ENCODE results near the gene MAP2K3. TPM values are rescaled to one million over a fixed set of nuclear protein-coding genes. Genes with fewer than 3 reads are reported as not detected.

MAP2K3 gene
- total RNA-seq, 1 donor from 2014 or later = 29.2 TPM

DNA sequence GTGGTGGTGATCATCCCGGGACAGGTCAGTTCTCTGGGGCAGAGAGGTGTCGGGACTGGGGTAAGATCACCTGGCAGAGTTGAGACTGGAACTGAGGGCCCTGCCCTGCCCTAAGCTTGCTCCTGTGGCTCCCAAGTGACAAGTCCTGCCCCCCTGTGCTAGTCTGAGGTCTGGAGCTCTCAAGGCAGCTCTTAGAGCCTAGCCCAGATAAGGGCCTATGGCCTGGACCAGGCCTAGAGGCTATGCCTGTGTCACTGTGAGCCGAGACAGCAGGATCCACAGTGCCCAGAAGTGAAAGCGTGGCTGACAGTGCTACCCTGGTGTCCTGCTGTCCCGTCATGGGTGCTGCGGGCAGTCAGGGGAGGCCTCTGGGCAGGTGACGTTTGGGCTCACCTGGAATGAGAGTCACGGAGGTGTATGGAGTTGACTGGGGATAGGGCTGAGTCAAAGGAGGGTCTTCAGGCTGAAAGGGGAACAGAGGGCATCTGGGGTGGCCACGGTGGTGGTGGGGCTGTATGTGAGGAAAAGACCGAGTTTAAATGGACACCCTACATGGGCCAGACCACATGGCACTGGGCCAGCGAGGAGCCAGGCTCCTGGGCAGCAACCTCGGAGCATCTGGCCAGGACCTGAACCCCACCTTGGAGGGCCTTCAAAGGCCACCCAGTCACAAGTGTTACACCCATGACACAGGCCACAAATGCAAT, 36.8 kb upstream of the MAP2K3 start:
- TF ChIP-seq, protein P1, sequence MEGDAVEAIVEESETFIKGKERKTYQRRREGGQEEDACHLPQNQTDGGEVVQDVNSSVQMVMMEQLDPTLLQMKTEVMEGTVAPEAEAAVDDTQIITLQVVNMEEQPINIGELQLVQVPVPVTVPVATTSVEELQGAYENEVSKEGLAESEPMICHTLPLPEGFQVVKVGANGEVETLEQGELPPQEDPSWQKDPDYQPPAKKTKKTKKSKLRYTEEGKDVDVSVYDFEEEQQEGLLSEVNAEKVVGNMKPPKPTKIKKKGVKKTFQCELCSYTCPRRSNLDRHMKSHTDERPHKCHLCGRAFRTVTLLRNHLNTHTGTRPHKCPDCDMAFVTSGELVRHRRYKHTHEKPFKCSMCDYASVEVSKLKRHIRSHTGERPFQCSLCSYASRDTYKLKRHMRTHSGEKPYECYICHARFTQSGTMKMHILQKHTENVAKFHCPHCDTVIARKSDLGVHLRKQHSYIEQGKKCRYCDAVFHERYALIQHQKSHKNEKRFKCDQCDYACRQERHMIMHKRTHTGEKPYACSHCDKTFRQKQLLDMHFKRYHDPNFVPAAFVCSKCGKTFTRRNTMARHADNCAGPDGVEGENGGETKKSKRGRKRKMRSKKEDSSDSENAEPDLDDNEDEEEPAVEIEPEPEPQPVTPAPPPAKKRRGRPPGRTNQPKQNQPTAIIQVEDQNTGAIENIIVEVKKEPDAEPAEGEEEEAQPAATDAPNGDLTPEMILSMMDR (IDR thresholded peaks at IDR 0.05; ENCODE audit: insufficient read depth, low read length, poor library complexity, severe bottlenecking) = no peak
- Histone ChIP-seq H3K36me3 (ENCODE audit: control insufficient read depth, insufficient read depth, low read length) (no peaks in the 10 kb centered on the region), H3K27me3 (ENCODE audit: control insufficient read depth, insufficient read depth, low read length) (no peaks in the 10 kb centered on the region), H3K4me3 (ENCODE audit: low read depth, low read length) (no peak overlapping the region)
- no peak for DNase-seq (ENCODE audit: low read depth)

DNA sequence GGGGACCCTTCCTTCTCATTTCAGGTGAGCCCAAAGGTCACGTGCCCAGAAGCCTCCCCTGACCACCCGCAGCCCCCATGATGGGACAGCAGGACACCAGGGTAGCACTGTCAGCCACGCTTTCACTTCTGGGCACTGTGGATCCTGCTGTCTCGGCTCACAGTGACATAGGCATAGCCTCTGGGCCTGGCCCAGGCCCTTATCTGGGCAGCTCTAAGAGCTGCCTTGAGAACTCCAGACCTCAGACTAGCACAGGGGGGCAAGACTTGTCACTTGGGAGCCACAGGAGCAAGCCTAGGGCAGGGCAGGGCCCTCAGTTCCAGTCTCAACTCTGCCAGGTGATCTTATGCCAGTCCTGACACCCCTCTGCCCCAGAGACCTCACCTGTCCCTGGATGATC, 36.0 kb upstream of the MAP2K3 start:
- Histone ChIP-seq H3K27me3 (ENCODE audit: control insufficient read depth, insufficient read depth, low read length) (no peaks in the 10 kb centered on the region), H3K36me3 (ENCODE audit: control insufficient read depth, insufficient read depth, low read length) (no peaks in the 10 kb centered on the region), H3K4me3 (ENCODE audit: low read depth, low read length) (no peak overlapping the region)
- DNase-seq (ENCODE audit: low read depth) = no peak
- TF ChIP-seq, protein P1 (IDR thresholded peaks at IDR 0.05; ENCODE audit: insufficient read depth, low read length, poor library complexity, severe bottlenecking) = no peak

DNA sequence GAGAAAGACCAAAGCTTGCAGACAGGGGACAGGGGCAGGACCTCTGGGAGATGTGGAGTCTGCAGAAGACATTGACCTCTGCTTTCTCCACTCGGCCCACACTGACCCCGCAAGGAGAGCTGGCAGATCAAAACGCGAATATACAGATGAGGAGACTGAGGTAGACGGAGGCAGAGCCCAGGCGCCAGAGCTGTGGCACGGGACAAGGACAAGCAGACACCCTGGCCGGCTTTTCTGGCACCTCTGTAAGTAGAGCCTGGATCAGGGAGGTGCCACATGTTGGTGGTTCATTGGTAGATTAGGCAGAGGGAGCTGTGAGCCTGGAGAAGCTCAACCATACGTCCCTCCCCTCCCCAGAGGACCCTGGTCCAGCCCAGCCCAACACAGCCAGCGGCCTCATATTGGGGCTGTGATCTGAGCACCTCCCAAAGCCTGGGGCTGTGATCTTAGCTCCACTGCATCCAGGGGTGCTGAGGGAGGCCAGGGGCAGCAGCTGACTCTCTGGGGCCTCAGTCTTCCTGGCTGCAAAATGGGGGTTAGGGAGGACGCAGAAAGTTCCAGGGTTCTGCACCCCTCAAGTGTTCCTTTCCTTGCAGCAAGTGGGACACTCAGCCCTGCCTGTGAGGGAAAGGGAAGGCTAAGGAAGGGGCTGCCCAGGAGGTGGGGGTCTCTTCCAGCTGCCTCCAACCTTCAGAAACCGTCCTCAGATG, 35.3 kb upstream of the MAP2K3 start:
- TF ChIP-seq, protein P1 (IDR thresholded peaks at IDR 0.05; ENCODE audit: insufficient read depth, low read length, poor library complexity, severe bottlenecking) = no peak
- H3K4me3 ChIP-seq (ENCODE audit: low read depth, low read length) = no peak overlapping the region
- H3K36me3 ChIP-seq (ENCODE audit: control insufficient read depth, insufficient read depth, low read length) = no peaks in the 10 kb centered on the region
- no peaks in the 10 kb centered on the region for H3K27me3 ChIP-seq (ENCODE audit: control insufficient read depth, insufficient read depth, low read length)
- no peak for DNase-seq (ENCODE audit: low read depth)

DNA sequence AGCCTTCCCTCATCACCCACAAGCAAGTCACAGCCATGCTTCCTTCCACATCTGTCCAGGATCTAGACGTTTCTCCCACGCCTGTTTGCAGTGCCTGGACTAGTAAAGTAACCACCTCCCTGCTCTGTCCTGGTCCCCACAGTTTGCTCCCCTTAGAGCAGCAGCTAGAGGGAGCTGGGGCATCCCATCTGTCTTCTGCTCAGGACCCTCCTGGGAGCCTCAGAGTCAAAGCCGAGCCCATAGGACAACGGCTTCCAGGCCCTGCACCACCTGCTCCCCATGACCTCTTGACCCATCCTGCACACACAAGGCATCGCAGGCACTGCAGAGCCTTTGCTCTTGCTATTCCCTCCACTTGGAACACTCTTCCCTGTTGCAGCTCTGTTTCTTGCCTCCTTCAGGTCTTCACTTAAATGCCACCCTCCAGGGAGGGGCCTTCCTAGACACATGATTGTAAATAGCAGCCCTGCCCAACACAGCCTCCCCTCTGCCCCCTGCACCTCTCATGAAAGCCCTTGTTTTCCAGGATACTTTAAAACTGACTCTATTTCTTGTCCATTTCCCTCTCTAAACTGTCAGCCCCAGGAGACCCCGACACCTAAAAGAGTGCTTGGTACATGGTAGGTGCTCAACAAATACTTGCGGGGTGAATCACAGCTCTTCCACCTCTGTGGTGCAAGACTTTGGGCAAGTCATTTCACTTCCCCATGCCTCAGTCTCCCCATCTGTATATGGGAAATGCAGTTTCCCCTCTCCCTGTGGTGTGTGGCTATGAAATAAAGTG, 34.4 kb upstream of the MAP2K3 start:
- Histone ChIP-seq H3K4me3 (ENCODE audit: low read depth, low read length) (no peak overlapping the region), H3K27me3 (ENCODE audit: control insufficient read depth, insufficient read depth, low read length) (no peaks in the 10 kb centered on the region), H3K36me3 (ENCODE audit: control insufficient read depth, insufficient read depth, low read length) (no peaks in the 10 kb centered on the region)
- DNase-seq (ENCODE audit: low read depth) = no peak
- TF ChIP-seq, protein P1 (IDR thresholded peaks at IDR 0.05; ENCODE audit: insufficient read depth, low read length, poor library complexity, severe bottlenecking) = no peak

DNA sequence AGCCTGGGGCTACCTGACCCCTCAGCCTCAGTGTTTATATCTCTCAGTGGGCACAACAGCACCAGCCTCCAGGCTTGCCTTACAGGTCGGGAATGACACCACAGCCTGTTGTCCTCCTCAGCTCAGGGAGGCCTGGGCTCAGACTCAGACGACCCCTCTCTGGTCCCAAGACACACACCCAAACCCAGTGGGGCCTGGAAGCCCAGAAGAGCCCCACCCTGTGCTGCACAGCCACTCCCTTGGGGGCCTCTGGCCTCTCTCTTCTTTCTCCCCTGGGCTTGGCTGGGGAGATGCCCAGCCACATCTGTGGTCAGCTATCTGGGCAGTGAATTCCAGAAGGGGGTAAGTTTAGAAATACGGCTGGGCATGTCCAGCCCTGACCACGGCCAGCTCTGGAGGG, 33.7 kb upstream of the MAP2K3 start:
- Histone ChIP-seq H3K36me3 (ENCODE audit: control insufficient read depth, insufficient read depth, low read length) (no peaks in the 10 kb centered on the region), H3K27me3 (ENCODE audit: control insufficient read depth, insufficient read depth, low read length) (no peaks in the 10 kb centered on the region)
- TF ChIP-seq, protein P1 (IDR thresholded peaks at IDR 0.05; ENCODE audit: insufficient read depth, low read length, poor library complexity, severe bottlenecking) = no peak

More for the DNA sequence above, 33.7 kb upstream of the MAP2K3 start:
- DNase-seq (ENCODE audit: low read depth) = no peak
- H3K4me3 ChIP-seq (ENCODE audit: low read depth, low read length) = no peak overlapping the region

Measured in kidney epithelial cell (primary cell).